ENCODE data around the gene ANKRA2. TPM values are rescaled to one million over a fixed set of nuclear protein-coding genes. Genes with fewer than 3 reads are reported as not detected.

Gene ANKRA2
- total and polyA plus RNA-seq, 9 of the 15 experiments (the other 6 are each of a cell fraction or from before 2014, with no cell fraction given) = 7.9 to 28.7 (median 12.8) TPM

GRCh38 chr5:73565139-73565968 lies at the start of gene ANKRA2, which contains the start of gene UTP15 (continued):
- TF ChIP-seq SAFB2 (IDR thresholded peaks at IDR 0.05; ENCODE audit: borderline replicate concordance, low read depth, low read length, severe bottlenecking) (no peak), GABPB1 (CRISPR knock-in tag; IDR thresholded peaks at IDR 0.05) (peak; percentile 88), L3MBTL2 (IDR thresholded peaks at IDR 0.05) (peak; percentile 48), JUN (IDR thresholded peaks at IDR 0.05; ENCODE audit: borderline replicate concordance, low read depth, low read length) (peak; percentile 73; the same call in 1 of the 2 replicates), JUN (CRISPR knock-in tag; IDR thresholded peaks at IDR 0.05; ENCODE audit: borderline replicate concordance) (peak; percentile 40; the same call in 1 of the 2 replicates), TOE1 (IDR thresholded peaks at IDR 0.05; ENCODE audit: borderline replicate concordance) (peak; percentile 56), TOE1 (CRISPR knock-in tag; IDR thresholded peaks at IDR 0.05; ENCODE audit: borderline replicate concordance, low read depth) (no peak), ZNF589 (CRISPR knock-in tag; IDR thresholded peaks at IDR 0.05; ENCODE audit: low read depth) (no peak), BCL6 (CRISPR knock-in tag; IDR thresholded peaks at IDR 0.05) (no peak), SPI1 (IDR thresholded peaks at IDR 0.05; ENCODE audit: borderline replicate concordance, low read depth, low read length) (peak; percentile 33; the same call in 1 of the 2 replicates), MNT (conservative IDR thresholded peaks at IDR 0.05) (peak; percentile 97 to 99), FOXA1 (IDR thresholded peaks at IDR 0.05; ENCODE audit: borderline replicate concordance) (no peak), GTF2E2 (tag; IDR thresholded peaks at IDR 0.05) (no peak), ZNF77 (CRISPR knock-in tag; IDR thresholded peaks at IDR 0.05) (no peak)
- TF ChIP-seq, protein P1, sequence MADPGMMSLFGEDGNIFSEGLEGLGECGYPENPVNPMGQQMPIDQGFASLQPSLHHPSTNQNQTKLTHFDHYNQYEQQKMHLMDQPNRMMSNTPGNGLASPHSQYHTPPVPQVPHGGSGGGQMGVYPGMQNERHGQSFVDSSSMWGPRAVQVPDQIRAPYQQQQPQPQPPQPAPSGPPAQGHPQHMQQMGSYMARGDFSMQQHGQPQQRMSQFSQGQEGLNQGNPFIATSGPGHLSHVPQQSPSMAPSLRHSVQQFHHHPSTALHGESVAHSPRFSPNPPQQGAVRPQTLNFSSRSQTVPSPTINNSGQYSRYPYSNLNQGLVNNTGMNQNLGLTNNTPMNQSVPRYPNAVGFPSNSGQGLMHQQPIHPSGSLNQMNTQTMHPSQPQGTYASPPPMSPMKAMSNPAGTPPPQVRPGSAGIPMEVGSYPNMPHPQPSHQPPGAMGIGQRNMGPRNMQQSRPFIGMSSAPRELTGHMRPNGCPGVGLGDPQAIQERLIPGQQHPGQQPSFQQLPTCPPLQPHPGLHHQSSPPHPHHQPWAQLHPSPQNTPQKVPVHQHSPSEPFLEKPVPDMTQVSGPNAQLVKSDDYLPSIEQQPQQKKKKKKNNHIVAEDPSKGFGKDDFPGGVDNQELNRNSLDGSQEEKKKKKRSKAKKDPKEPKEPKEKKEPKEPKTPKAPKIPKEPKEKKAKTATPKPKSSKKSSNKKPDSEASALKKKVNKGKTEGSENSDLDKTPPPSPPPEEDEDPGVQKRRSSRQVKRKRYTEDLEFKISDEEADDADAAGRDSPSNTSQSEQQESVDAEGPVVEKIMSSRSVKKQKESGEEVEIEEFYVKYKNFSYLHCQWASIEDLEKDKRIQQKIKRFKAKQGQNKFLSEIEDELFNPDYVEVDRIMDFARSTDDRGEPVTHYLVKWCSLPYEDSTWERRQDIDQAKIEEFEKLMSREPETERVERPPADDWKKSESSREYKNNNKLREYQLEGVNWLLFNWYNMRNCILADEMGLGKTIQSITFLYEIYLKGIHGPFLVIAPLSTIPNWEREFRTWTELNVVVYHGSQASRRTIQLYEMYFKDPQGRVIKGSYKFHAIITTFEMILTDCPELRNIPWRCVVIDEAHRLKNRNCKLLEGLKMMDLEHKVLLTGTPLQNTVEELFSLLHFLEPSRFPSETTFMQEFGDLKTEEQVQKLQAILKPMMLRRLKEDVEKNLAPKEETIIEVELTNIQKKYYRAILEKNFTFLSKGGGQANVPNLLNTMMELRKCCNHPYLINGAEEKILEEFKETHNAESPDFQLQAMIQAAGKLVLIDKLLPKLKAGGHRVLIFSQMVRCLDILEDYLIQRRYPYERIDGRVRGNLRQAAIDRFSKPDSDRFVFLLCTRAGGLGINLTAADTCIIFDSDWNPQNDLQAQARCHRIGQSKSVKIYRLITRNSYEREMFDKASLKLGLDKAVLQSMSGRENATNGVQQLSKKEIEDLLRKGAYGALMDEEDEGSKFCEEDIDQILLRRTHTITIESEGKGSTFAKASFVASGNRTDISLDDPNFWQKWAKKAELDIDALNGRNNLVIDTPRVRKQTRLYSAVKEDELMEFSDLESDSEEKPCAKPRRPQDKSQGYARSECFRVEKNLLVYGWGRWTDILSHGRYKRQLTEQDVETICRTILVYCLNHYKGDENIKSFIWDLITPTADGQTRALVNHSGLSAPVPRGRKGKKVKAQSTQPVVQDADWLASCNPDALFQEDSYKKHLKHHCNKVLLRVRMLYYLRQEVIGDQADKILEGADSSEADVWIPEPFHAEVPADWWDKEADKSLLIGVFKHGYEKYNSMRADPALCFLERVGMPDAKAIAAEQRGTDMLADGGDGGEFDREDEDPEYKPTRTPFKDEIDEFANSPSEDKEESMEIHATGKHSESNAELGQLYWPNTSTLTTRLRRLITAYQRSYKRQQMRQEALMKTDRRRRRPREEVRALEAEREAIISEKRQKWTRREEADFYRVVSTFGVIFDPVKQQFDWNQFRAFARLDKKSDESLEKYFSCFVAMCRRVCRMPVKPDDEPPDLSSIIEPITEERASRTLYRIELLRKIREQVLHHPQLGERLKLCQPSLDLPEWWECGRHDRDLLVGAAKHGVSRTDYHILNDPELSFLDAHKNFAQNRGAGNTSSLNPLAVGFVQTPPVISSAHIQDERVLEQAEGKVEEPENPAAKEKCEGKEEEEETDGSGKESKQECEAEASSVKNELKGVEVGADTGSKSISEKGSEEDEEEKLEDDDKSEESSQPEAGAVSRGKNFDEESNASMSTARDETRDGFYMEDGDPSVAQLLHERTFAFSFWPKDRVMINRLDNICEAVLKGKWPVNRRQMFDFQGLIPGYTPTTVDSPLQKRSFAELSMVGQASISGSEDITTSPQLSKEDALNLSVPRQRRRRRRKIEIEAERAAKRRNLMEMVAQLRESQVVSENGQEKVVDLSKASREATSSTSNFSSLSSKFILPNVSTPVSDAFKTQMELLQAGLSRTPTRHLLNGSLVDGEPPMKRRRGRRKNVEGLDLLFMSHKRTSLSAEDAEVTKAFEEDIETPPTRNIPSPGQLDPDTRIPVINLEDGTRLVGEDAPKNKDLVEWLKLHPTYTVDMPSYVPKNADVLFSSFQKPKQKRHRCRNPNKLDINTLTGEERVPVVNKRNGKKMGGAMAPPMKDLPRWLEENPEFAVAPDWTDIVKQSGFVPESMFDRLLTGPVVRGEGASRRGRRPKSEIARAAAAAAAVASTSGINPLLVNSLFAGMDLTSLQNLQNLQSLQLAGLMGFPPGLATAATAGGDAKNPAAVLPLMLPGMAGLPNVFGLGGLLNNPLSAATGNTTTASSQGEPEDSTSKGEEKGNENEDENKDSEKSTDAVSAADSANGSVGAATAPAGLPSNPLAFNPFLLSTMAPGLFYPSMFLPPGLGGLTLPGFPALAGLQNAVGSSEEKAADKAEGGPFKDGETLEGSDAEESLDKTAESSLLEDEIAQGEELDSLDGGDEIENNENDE (IDR thresholded peaks at IDR 0.05; ENCODE audit: low read depth, low read length) = no peak
